Measurements from ENCODE around the gene ATP6V1C2. TPM values are rescaled to one million over a fixed set of nuclear protein-coding genes. Genes with fewer than 3 reads are reported as not detected.
"Not testable (repeated sequence)": the region's sequence is repeated elsewhere in the genome, so short reads cannot be mapped to it uniquely, and the experiment has no call there.

Gene ATP6V1C2
- total RNA-seq, 1 donor from 2014 or later = under 0.01 TPM

DNA sequence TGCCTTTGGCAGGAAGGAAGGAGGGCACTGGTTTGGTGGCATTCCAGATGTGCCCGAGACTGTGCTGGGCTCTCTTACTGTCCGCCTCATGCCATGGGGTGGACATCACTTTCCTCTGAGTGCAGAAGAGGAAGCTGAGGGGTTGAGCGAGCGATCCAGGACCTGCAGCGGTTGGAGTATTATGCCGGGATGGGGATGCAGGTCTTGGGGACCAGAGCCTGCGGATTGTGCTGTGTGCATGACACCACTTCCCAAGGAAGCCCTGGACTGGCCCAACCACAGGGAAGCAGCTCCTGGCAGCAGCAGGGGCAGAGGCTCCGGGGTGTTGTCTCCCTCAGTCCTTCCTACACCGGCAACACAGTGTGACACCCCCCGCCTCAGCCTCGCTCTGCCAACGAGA, 44.5 kb downstream of the ATP6V1C2 start:
- DNase-seq (ENCODE audit: low read depth in 2 of 2) = no peak

GRCh38 chr2:10768063-10768507, 46.7 kb downstream of the ATP6V1C2 start:
- no peak for DNase-seq (ENCODE audit: low read depth in 2 of 2)

- no peak for DNase-seq (ENCODE audit: low read depth in 2 of 2)
Observed at GRCh38 chr2:10770956-10771750, 49.7 kb downstream of the ATP6V1C2 start.

- no peak for DNase-seq (ENCODE audit: low read depth in 2 of 2)
Observed at GRCh38 chr2:10771786-10772185, 50.4 kb downstream of the ATP6V1C2 start.

- DNase-seq (ENCODE audit: low read depth in 2 of 2) = no peak
Observed at GRCh38 chr2:10772201-10772867, 50.9 kb downstream of the ATP6V1C2 start.

DNA sequence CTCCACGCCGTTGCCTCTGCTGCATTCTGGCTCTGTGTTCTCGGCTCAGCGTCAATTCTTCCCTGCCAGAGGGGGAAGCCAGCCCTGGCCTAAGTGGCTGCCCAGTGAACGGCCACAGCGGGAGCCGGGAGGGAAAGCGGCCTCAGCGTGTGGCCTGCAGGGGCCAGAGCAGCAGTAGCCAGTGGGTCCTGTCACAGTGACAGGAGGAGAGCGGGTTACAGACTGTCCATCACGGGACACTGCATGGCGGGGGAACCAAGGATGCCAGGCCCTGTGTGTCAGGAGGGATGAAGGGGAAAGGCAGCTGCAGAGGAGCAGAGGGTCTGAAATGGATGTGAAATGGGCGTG, 51.4 kb downstream of the ATP6V1C2 start:
- DNase-seq (ENCODE audit: low read depth in 2 of 2) = no peak

DNA sequence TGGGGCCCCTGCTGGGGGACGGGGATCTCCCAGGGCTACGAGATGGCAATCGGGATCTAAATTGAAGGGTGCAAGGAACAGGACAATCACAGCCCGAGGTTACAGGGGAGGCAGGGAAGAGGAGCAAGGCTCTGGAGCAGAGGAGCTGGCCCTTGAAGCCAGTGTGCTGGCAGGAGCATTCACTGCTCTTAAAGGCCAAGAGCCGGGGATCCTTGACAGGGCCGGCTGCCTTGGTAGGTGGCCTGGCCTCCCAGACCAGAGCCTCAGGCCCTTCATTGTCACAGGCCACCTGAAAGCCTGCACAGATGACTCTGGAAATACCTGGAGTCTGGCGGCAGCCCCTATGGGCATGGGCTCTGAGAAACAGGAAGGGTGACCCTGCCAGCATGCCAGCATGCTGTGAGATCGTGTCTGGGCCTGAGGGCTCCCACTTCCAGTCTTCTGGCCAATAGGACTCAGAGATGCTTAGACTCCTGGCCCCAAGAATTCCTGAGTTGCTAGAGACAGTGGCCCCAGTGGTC, 52.5 kb downstream of the ATP6V1C2 start:
- no peak for DNase-seq (ENCODE audit: low read depth in 2 of 2)

GRCh38 chr2:10774394-10774793, 53.0 kb downstream of the ATP6V1C2 start:
- no peak for DNase-seq (ENCODE audit: low read depth in 2 of 2)

- DNase-seq (ENCODE audit: low read depth in 2 of 2) = no peak
Observed at GRCh38 chr2:10775021-10775780, 53.8 kb downstream of the ATP6V1C2 start.

DNA sequence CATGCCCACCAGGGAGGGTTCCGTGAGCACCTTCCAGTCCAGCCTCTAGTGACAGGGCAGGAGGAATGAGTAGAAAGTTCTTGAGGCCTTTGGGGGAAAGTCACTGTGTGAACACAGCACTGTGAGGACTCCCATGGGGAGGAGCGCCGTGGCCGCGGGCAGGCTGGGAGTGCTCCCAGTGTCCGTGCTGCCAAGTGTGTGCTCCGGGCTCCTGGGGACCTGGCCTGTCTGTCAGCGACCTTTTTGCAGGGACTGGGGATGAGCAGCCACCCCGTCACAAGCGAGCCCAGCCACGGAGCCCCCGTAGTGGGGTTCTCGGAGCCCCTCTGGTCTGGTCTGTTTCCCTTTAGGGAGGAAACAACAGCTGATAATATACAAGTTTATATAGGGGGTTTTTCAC, 54.4 kb downstream of the ATP6V1C2 start:
- no peak for DNase-seq (ENCODE audit: low read depth in 2 of 2)

DNA sequence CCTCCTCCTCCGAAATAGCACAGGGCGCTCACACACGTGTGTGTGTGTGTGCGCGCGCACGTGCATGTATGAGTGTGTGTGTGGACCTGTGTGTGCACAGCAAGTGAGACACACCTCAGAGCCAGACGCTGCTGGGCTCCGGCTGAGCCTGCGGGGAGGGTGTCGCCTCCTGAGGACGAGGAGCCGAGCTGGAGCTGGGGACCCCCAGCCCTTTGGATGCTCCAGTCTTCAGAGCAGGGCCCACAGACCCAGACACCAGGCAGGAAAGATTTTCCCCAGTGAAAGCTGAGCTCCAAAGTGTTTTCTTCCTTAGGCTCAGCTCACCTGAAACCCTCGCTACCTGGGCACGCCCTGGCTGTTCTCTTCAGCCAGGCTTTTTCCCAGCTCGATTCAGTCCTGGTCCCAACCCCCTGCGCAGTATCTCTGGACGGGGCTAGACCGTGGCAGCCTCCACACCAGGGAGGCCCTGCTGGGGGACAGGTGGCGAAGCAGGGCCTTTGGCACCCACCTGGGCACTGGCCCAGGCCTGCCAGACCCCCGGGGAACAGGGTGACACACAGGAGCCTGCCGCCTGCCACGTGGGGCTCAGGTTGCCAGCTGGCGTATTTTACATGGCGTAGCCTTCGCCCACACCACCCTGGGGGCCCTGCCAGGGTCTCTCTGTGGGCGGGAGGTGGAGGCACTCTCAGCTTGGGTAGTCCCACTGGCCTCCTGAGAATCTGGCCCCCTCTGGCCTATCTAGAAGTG, 55.0 kb downstream of the ATP6V1C2 start:
- no peak for DNase-seq (ENCODE audit: low read depth in 2 of 2)

DNA sequence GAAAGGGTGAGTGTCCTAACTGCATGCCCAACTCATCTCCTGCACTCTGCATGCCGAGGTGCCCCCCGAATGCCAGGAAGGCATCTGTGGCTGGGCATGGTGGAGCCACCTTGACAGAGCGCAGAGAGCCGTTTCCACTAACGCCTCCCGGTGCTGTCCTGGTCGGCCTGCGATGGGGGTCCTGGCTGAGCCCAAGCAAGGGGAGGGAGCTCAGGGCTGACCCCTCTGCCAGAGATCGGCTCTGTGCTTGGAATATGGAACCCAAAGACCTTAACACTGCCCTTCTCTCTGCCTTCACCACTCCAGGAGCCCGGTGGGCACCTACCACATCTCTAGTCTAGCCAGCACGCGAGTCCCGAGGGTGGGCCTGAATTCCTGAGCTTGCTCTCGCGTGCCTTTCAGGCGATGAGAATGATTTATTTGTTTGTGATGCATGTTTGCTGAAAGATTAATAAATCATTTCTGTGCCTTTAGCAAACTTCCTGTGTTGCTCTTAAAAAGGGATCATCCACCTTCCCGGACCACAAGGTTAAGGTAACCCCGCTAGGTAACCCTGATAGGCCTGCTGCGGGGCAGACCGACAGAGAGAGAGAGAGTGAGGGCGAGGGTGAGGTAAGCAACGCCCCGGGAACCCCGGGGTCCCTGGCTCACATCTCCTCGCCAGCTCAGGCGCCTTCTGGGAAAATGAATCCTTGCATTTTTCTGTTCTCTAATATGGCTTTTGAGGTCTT, 55.8 kb downstream of the ATP6V1C2 start:
- no peak for DNase-seq (ENCODE audit: low read depth in 2 of 2)

DNA sequence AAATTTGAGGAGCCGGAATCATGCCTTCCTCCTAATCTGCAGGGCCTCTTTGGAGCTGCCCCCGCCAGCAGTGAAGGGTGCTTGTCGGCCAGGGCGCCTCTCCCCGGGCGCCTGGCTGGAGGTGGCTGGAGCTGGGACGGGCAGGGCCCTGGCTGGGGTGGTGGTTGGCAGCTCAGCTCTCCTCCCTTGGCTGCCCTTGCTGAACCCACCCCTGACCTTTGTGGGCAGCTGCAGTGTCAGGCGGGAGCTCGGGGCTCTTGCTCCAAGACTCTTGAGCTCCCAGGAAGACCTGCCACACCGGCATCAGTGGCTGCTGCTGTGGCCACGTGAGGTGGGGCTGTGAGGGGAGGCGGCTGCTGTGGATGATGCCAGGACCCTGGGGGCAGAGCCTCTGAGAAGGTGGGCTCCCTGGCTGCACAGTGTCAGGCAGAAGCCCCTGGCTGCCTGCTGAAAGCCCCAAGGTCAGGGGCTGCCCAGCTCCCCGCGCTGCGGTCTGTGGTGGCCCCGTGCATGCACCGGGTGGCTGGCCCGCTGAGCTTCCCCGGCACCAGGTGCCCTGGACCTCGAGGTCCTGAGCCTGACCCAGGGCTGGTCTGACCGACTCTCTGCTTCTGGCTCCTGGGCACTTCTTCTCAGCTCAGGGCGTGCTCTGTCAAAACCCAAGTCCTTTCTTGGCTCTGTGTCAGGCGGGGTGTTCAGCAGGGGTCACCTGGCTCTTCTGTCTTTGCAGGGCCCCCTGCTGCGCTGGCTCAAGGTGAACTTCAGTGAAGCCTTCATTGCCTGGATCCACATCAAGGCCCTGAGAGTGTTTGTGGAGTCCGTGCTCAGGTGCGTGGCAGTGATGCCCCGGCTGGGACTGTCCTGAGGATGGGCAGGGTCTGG, 56.7 kb downstream of the ATP6V1C2 start:
- DNase-seq (ENCODE audit: low read depth in 2 of 2) = no peak

DNA sequence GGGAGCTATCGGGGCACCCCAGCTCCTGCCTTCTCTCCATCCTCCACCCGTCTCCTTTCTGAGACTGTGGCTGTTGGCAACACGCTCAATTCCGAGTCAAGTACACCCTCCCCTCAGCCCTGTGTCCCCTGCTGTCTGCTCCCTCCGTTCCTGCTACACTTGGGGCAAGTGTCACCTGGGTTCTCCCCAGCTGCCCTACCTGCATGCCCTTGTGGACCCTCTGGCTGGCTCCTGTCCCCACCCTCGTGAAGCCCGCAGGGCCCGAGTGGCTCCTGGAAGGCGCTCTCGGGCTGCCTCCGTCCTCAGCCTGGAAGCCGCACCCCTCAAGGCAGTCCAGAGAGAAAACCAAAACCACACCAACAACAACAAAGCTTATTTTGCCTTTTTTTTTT, 57.3 kb downstream of the ATP6V1C2 start:
- no peak for DNase-seq (ENCODE audit: low read depth in 2 of 2)

- no peak for DNase-seq (ENCODE audit: low read depth in 2 of 2)
Observed at GRCh38 chr2:10779776-10780490, 58.5 kb downstream of the ATP6V1C2 start.

GRCh38 chr2:10780491-10780820, 59.0 kb downstream of the ATP6V1C2 start:
- DNase-seq (ENCODE audit: low read depth in 2 of 2) = no peak

GRCh38 chr2:10780821-10781220, 59.4 kb downstream of the ATP6V1C2 start:
- not testable (repeated sequence) for DNase-seq (ENCODE audit: low read depth in 2 of 2)

GRCh38 chr2:10781746-10782145, 60.3 kb downstream of the ATP6V1C2 start:
- no peak for DNase-seq (ENCODE audit: low read depth in 2 of 2)

- no peak for DNase-seq (ENCODE audit: low read depth in 2 of 2)
Observed at GRCh38 chr2:10783421-10783820, 62.0 kb downstream of the ATP6V1C2 start.
